Activated naive CD8-positive, alpha-beta T cell treated with anti-CD3 and anti-CD28 coated beads, Interleukin-2, amount 50 U/mL, for 16 hours (primary cell): Measurements from ENCODE around the gene ESR1.
"Not testable (repeated sequence)": the region's sequence is repeated elsewhere in the genome, so short reads cannot be mapped to it uniquely, and the experiment has no call there.

Experiments used
- DNase-seq: peaks from one replicate; pipeline ENCODE4 v3.0.0-alpha.2; 2020; ENCODE audit warnings: low read depth, low spot score

The ESR1 gene

GRCh38 chr6:152053332-152053731 is 245.8 kb downstream of the ESR1 start:
- DNase-seq = no peak

GRCh38 chr6:152054441-152054840 is 247.0 kb downstream of the ESR1 start:
- DNase-seq = no peak

- no peak for DNase-seq
Measured at GRCh38 chr6:152055517-152055916, 248.0 kb downstream of the ESR1 start.

- no peak for DNase-seq
Measured at GRCh38 chr6:152057832-152058498, 250.5 kb downstream of the ESR1 start.

GRCh38 chr6:152059909-152060308 is 252.4 kb downstream of the ESR1 start:
- DNase-seq = no peak

- DNase-seq = no peak
Measured at GRCh38 chr6:152062476-152062875, 255.0 kb downstream of the ESR1 start.

GRCh38 chr6:152063170-152063921 is 255.9 kb downstream of the ESR1 start:
- no peak for DNase-seq

- no peak for DNase-seq
Measured at GRCh38 chr6:152068622-152069261, 261.3 kb downstream of the ESR1 start.

GRCh38 chr6:152070556-152070955 is 263.1 kb downstream of the ESR1 start:
- no peak for DNase-seq

GRCh38 chr6:152071318-152071717 is 263.8 kb downstream of the ESR1 start:
- no peak for DNase-seq

- DNase-seq = no peak
Measured at GRCh38 chr6:152071843-152072242, 264.4 kb downstream of the ESR1 start.

GRCh38 chr6:152076242-152076641 is 268.8 kb downstream of the ESR1 start:
- DNase-seq = not testable (repeated sequence)

- DNase-seq = no peak
Measured at GRCh38 chr6:152078001-152078400, 270.5 kb downstream of the ESR1 start.

GRCh38 chr6:152078804-152079203 is 271.3 kb downstream of the ESR1 start:
- DNase-seq = no peak

- no peak for DNase-seq
Measured at GRCh38 chr6:152085451-152085921, 278.0 kb downstream of the ESR1 start.

GRCh38 chr6:152086223-152086873 is 278.9 kb downstream of the ESR1 start:
- no peak for DNase-seq

- no peak for DNase-seq
Measured at GRCh38 chr6:152087096-152087495, 279.6 kb downstream of the ESR1 start.

- no peak for DNase-seq
Measured at GRCh38 chr6:152087701-152088100, 280.2 kb downstream of the ESR1 start.

- no peak for DNase-seq
Measured at GRCh38 chr6:152089992-152090391, 282.5 kb downstream of the ESR1 start.

GRCh38 chr6:152091201-152091600 is 283.7 kb downstream of the ESR1 start:
- DNase-seq = no peak

GRCh38 chr6:152091851-152092341 is 284.4 kb downstream of the ESR1 start:
- DNase-seq = no peak

- no peak for DNase-seq
Measured at GRCh38 chr6:152093711-152094110, 286.2 kb downstream of the ESR1 start.
